Ishikawa (cell line): ENCODE results near the gene MTCH2.

Experiments
- CEBPB ChIP-seq: IDR thresholded peaks from 2 replicates; pipeline ENCODE4 v1.6.1; 2012
- EGR1 ChIP-seq: IDR thresholded peaks from 2 replicates; pipeline ENCODE4 v1.6.1; 2012
- EP300 ChIP-seq: IDR thresholded peaks from 2 replicates; pipeline ENCODE4 v1.6.1; 2012; ENCODE audit warnings: borderline replicate concordance
- FOXM1 ChIP-seq: IDR thresholded peaks from 2 replicates; pipeline ENCODE4 v1.6.1; 2012; ENCODE audit warnings: low read depth, borderline replicate concordance
- MAX ChIP-seq: IDR thresholded peaks from 2 replicates; pipeline ENCODE4 v1.6.1; 2012
- NFIC ChIP-seq: IDR thresholded peaks from 2 replicates; pipeline ENCODE4 v1.6.1; 2012
- RAD21 ChIP-seq: IDR thresholded peaks from 2 replicates; pipeline ENCODE4 v1.6.1; 2012; ENCODE audit warnings: low read depth
- REST ChIP-seq: IDR thresholded peaks from 2 replicates; pipeline ENCODE4 v1.6.1; 2012; ENCODE audit warnings: low read depth, mild to moderate bottlenecking
- TAF1 ChIP-seq: IDR thresholded peaks from 2 replicates; pipeline ENCODE4 v1.6.1; 2012; ENCODE audit warnings: low read depth, mild to moderate bottlenecking
- TCF12 ChIP-seq: IDR thresholded peaks from 2 replicates; pipeline ENCODE4 v1.6.1; 2012; ENCODE audit warnings: low read depth
- TEAD4 ChIP-seq: IDR thresholded peaks from 2 replicates; pipeline ENCODE4 v1.6.1; 2012
- USF1 ChIP-seq: IDR thresholded peaks from 2 replicates; pipeline ENCODE4 v1.6.1; 2012
- YY1 ChIP-seq: IDR thresholded peaks from 2 replicates; pipeline ENCODE4 v1.6.1; 2012; ENCODE audit warnings: low read depth
- ZBTB7A ChIP-seq: IDR thresholded peaks from 2 replicates; pipeline ENCODE4 v1.6.1; 2012; ENCODE audit warnings: low read depth

- no peak for TF ChIP-seq YY1
- TF ChIP-seq REST: no peak
- TF ChIP-seq USF1: no peak
- no peak for TF ChIP-seq TEAD4
- TF ChIP-seq RAD21: no peak
- no peak for TF ChIP-seq CEBPB
- TF ChIP-seq MAX: no peak
- no peak for TF ChIP-seq TCF12
- no peak for TF ChIP-seq EP300
- no peak for TF ChIP-seq TAF1
- no peak for TF ChIP-seq EGR1
- no peak for TF ChIP-seq FOXM1
- no peak for TF ChIP-seq ZBTB7A
- no peak for TF ChIP-seq NFIC
These were observed 42.5 kb downstream of the MTCH2 start for GRCh38 chr11:47599902-47600301.
